Activated CD8-positive, alpha-beta T cell treated with anti-CD3 and anti-CD28 coated beads, Interleukin-2, amount 10 ng/mL, durations not matched to agents 7 days and 5 days (primary cell): ENCODE measurements around the gene HNRNPF. TPM values are rescaled to one million over a fixed set of nuclear protein-coding genes. Genes with fewer than 3 reads are reported as not detected.
A peak's percentile ranks its signal among the peaks of the same experiment; 100 is the strongest.
"Not testable (repeated sequence)": the region's sequence is repeated elsewhere in the genome, so short reads cannot be mapped to it uniquely, and the experiment has no call there.

ENCODE experiments used
- ATAC-seq: fragments of 150-1000 bp; cut with Tn5 transposase; one replicate; pipeline ENCODE4 v1.10.0; 2021; ENCODE audit warnings: moderate library complexity
- CTCF ChIA-PET: fragments of 350-600 bp; sonication (Branson Sonifier 250); formaldehyde crosslinking; loops from one replicate; lab custom pipeline; 2021; ENCODE audit warnings: antibody characterized with exemption; lab: Charles Lee
- POLR2A ChIA-PET: fragments of 350-600 bp; sonication (Branson Sonifier 250); formaldehyde crosslinking; loops from one replicate; lab custom pipeline; 2021; ENCODE audit warnings: antibody characterized with exemption; lab: Charles Lee
- DNase-seq: peaks from one replicate; pipeline ENCODE4 v3.0.0-alpha.2; 2020
- H3K27ac Mint-ChIP-seq: one replicate; pipeline ENCODE4 v1.8.0; 2021; ENCODE audit warnings: mild to moderate bottlenecking, mixed read lengths
- H3K27me3 Mint-ChIP-seq: one replicate; pipeline ENCODE4 v1.8.0; 2021; ENCODE audit warnings: low read depth, mixed read lengths
- H3K36me3 Mint-ChIP-seq: one replicate; pipeline ENCODE4 v1.8.0; 2021; ENCODE audit warnings: low read depth, mixed read lengths
- H3K4me1 Mint-ChIP-seq: one replicate; pipeline ENCODE4 v1.8.0; 2021; ENCODE audit warnings: low read depth, mixed read lengths
- H3K4me3 Mint-ChIP-seq: one replicate; pipeline ENCODE4 v1.8.0; 2021; ENCODE audit warnings: mild to moderate bottlenecking, mixed read lengths
- H3K9me3 Mint-ChIP-seq: one replicate; pipeline ENCODE4 v1.8.0; 2022; ENCODE audit warnings: mixed read lengths; ENCODE audit not compliant: insufficient read depth
- total RNA-seq, 2 experiments: library from RNA; stranded (reverse); gene quantifications; one replicate each; pipeline ENCODE4 v1.2.3, GENCODE V29; 2021

The HNRNPF gene
- total RNA-seq, 2 experiments from 2014 or later, result 512 to 515 TPM

- Mint-ChIP-seq H3K4me1 (peaks cover 73% of the 10 kb centered on the region), H3K36me3 (peaks cover 86% of the 10 kb centered on the region), H3K4me3 (peak overlapping the region; percentile 91), H3K27me3 (no peaks in the 10 kb centered on the region), H3K9me3 (no peaks in the 10 kb centered on the region), H3K27ac (peak overlapping the region; percentile 91)
- CTCF ChIA-PET, result interaction anchor here (0.7 to 1.5 kb wide), 8 partner anchors 9 to 41 kb away, joined by 3 to 5 read pairs (median 4); partner anchors contain the start of genes FXYD4, HNRNPF and ZNF487
- DNase-seq (peak; percentile 85), ATAC-seq (peak; percentile 70)
- POLR2A ChIA-PET, result interaction anchor here (0.6 to 8.7 kb wide), 10 partner anchors 10 to 258 kb away, joined by 3 to 179 read pairs (median 4); partner anchors contain the start of genes CSGALNACT2 and HNRNPF
These were observed 12.7 kb downstream of the HNRNPF start for GRCh38 chr10:43396061-43396927.

- peaks cover 72% of the 10 kb centered on the region for H3K4me1 Mint-ChIP-seq
- ChIA-PET POLR2A (interaction anchor here (0.7 to 8.7 kb wide), 6 partner anchors 9 to 34 kb away, joined by 3 to 179 read pairs (median 6); partner anchors contain the start of gene HNRNPF), CTCF (interaction anchor here (0.7 to 1.5 kb wide), 6 partner anchors 10 to 42 kb away, joined by 3 to 5 read pairs (median 4); partner anchors contain the start of genes FXYD4, HNRNPF and ZNF487)
- DNase-seq (peak; percentile 48), ATAC-seq (no peak)
- no peaks in the 10 kb centered on the region for H3K9me3 Mint-ChIP-seq
- peak overlapping the region; percentile 91 for H3K27ac Mint-ChIP-seq
- peak overlapping the region; percentile 91 for H3K4me3 Mint-ChIP-seq
- no peaks in the 10 kb centered on the region for H3K27me3 Mint-ChIP-seq
- H3K36me3 Mint-ChIP-seq, result peaks cover 88% of the 10 kb centered on the region
These were observed 13.4 kb downstream of the HNRNPF start for GRCh38 chr10:43395571-43396060.

GRCh38 chr10:43394868-43395267, 14.1 kb downstream of the HNRNPF start:
- Mint-ChIP-seq H3K27me3 (no peaks in the 10 kb centered on the region), H3K4me3 (peak overlapping the region; percentile 91), H3K4me1 (peaks cover 72% of the 10 kb centered on the region), H3K36me3 (peaks cover 90% of the 10 kb centered on the region), H3K27ac (peak overlapping the region; percentile 91), H3K9me3 (no peaks in the 10 kb centered on the region)
- DNase-seq (no peak), ATAC-seq (no peak)
- CTCF ChIA-PET, result interaction anchor here (1.0 to 1.4 kb wide), 3 partner anchors 12 to 54 kb away, joined by 3 to 4 read pairs (median 3); no protein-coding TSS in a partner anchor
- POLR2A ChIA-PET, result interaction anchor here (0.8 to 8.7 kb wide), 3 partner anchors 8 to 24 kb away, joined by 3 to 179 read pairs (median 8); partner anchors contain the start of gene HNRNPF

- H3K36me3 Mint-ChIP-seq, result peaks cover 91% of the 10 kb centered on the region
- H3K27me3 Mint-ChIP-seq, result no peaks in the 10 kb centered on the region
- H3K9me3 Mint-ChIP-seq, result no peaks in the 10 kb centered on the region
- CTCF ChIA-PET, result interaction anchor here (1.0 to 1.4 kb wide), 4 partner anchors 11 to 189 kb away, joined by 3 to 4 read pairs (median 4); no protein-coding TSS in a partner anchor
- peaks cover 70% of the 10 kb centered on the region for H3K4me1 Mint-ChIP-seq
- POLR2A ChIA-PET, result interaction anchor here (0.8 to 8.7 kb wide), 2 partner anchors 13 to 25 kb away, joined by 3 to 179 read pairs; partner anchors contain the start of gene HNRNPF
- DNase-seq (no peak), ATAC-seq (no peak)
- peak overlapping the region; percentile 91 for H3K4me3 Mint-ChIP-seq
- H3K27ac Mint-ChIP-seq, result peak overlapping the region; percentile 44
These were observed 15.2 kb downstream of the HNRNPF start for GRCh38 chr10:43393606-43394360.

- ChIA-PET CTCF (interaction anchor here (1.2 kb wide), 1 partner anchor 188 kb away, joined by 4 read pairs; no protein-coding TSS in a partner anchor), POLR2A (interaction anchor here (8.7 kb wide), 1 partner anchor 14 kb away, joined by 179 read pairs; the partner anchor contains the start of gene HNRNPF)
- Mint-ChIP-seq H3K36me3 (peaks cover 94% of the 10 kb centered on the region), H3K4me3 (peak overlapping the region; percentile 6), H3K27ac (peak overlapping the region; percentile 51), H3K4me1 (peaks cover 72% of the 10 kb centered on the region)
- not testable (repeated sequence) for ATAC-seq, H3K9me3 Mint-ChIP-seq, H3K27me3 Mint-ChIP-seq, DNase-seq
These were observed 15.8 kb downstream of the HNRNPF start for GRCh38 chr10:43393186-43393585.

- no peak for ATAC-seq
- Mint-ChIP-seq H3K36me3 (peaks cover 94% of the 10 kb centered on the region), H3K27me3 (no peaks in the 10 kb centered on the region), H3K9me3 (no peaks in the 10 kb centered on the region), H3K27ac (peak overlapping the region; percentile 51), H3K4me3 (peak overlapping the region; percentile 6), H3K4me1 (peaks cover 73% of the 10 kb centered on the region)
- ChIA-PET POLR2A (interaction anchor here (8.7 kb wide), 1 partner anchor 14 kb away, joined by 179 read pairs; the partner anchor contains the start of gene HNRNPF), CTCF (no interaction called here)
- no peak for DNase-seq
These were observed 16.2 kb downstream of the HNRNPF start for GRCh38 chr10:43392748-43393147.

- H3K36me3 Mint-ChIP-seq, result peaks cover 99% of the 10 kb centered on the region
- ChIA-PET POLR2A (interaction anchor here (0.6 kb wide), 1 partner anchor 211 kb away, joined by 4 read pairs; no protein-coding TSS in a partner anchor), CTCF (no interaction called here)
- no peak for ATAC-seq
- no peaks in the 10 kb centered on the region for H3K9me3 Mint-ChIP-seq
- peaks cover 85% of the 10 kb centered on the region for H3K4me1 Mint-ChIP-seq
- no peak for DNase-seq
- no peak overlapping the region for H3K4me3 Mint-ChIP-seq
- H3K27ac Mint-ChIP-seq, result peak overlapping the region; percentile 30
- H3K27me3 Mint-ChIP-seq, result no peaks in the 10 kb centered on the region
These were observed 17.5 kb downstream of the HNRNPF start for GRCh38 chr10:43391496-43391895.

GRCh38 chr10:43390759-43391158, 18.2 kb downstream of the HNRNPF start:
- H3K27ac Mint-ChIP-seq, result peak overlapping the region; percentile 36
- H3K9me3 Mint-ChIP-seq, result no peaks in the 10 kb centered on the region
- ChIA-PET POLR2A (interaction anchor here (0.6 to 1.0 kb wide), 2 partner anchors 18 to 63 kb away, joined by 3 read pairs; partner anchors contain the start of gene HNRNPF), CTCF (interaction anchor here (0.7 to 1.6 kb wide), 6 partner anchors 9 to 98 kb away, joined by 3 to 6 read pairs (median 3); no protein-coding TSS in a partner anchor)
- DNase-seq, result no peak
- H3K4me1 Mint-ChIP-seq, result peaks cover 87% of the 10 kb centered on the region
- H3K36me3 Mint-ChIP-seq, result peaks cover 97% of the 10 kb centered on the region
- H3K4me3 Mint-ChIP-seq, result no peak overlapping the region
- no peaks in the 10 kb centered on the region for H3K27me3 Mint-ChIP-seq
- ATAC-seq, result peak; percentile 41

- ChIA-PET CTCF (interaction anchor here (0.7 to 1.6 kb wide), 6 partner anchors 9 to 97 kb away, joined by 3 to 6 read pairs (median 3); no protein-coding TSS in a partner anchor), POLR2A (interaction anchor here (0.6 to 1.0 kb wide), 2 partner anchors 19 to 64 kb away, joined by 3 read pairs; partner anchors contain the start of gene HNRNPF)
- no peak overlapping the region for H3K4me3 Mint-ChIP-seq
These were observed 18.7 kb downstream of the HNRNPF start for GRCh38 chr10:43390333-43390732.

GRCh38 chr10:43389867-43390266, 19.1 kb downstream of the HNRNPF start:
- POLR2A ChIA-PET, result interaction anchor here (0.6 to 1.0 kb wide), 2 partner anchors 19 to 47 kb away, joined by 3 read pairs; partner anchors contain the start of gene HNRNPF
- H3K4me1 Mint-ChIP-seq, result peaks cover 82% of the 10 kb centered on the region
- DNase-seq (no peak), ATAC-seq (no peak)
- peaks cover 96% of the 10 kb centered on the region for H3K36me3 Mint-ChIP-seq
- no peaks in the 10 kb centered on the region for H3K27me3 Mint-ChIP-seq
- CTCF ChIA-PET, result interaction anchor here (1.0 to 1.6 kb wide), 3 partner anchors 9 to 12 kb away, joined by 3 to 6 read pairs (median 5); no protein-coding TSS in a partner anchor
- no peak overlapping the region for H3K4me3 Mint-ChIP-seq
- H3K27ac Mint-ChIP-seq, result peak overlapping the region; percentile 36
- H3K9me3 Mint-ChIP-seq, result no peaks in the 10 kb centered on the region

More at GRCh38 chr10:43390333-43390732, 18.7 kb downstream of the HNRNPF start:
- ATAC-seq (no peak), DNase-seq (no peak)
- Mint-ChIP-seq H3K27ac (peak overlapping the region; percentile 36), H3K9me3 (no peaks in the 10 kb centered on the region), H3K36me3 (peaks cover 97% of the 10 kb centered on the region), H3K4me1 (peaks cover 86% of the 10 kb centered on the region), H3K27me3 (no peaks in the 10 kb centered on the region)
